Keratinocyte (primary cell): ENCODE data around the gene YBX1.

ENCODE experiments used
- CTCF ChIP-seq, 3 experiments: IDR thresholded peaks in 1 of 3; conservative IDR thresholded peaks in 1 of 3; optimal IDR thresholded peaks in 1 of 3; 2 replicates in 2 of 3; 3 replicates in 1 of 3; pipeline versions ENCODE3 to v1.5.1; 2011; ENCODE audit warnings: low read length in 3 of 3, mild to moderate bottlenecking in 3 of 3, moderate library complexity in 2 of 3, control low read depth in 1 of 3, inconsistent platforms in 1 of 3; ENCODE audit not compliant: insufficient read depth in 2 of 3; ENCODE audit errors: extremely low read depth in 1 of 3
- EZH2 ChIP-seq: IDR thresholded peaks from one replicate; pipeline ENCODE4 v1.6.1; 2012; ENCODE audit warnings: inconsistent platforms, mild to moderate bottlenecking, low read length, moderate library complexity

GRCh38 chr1:42730988-42731387 is 48.8 kb downstream of the YBX1 start:
- peak in 1 of 3 experiments; percentile 54 for TF ChIP-seq CTCF (optimal IDR thresholded peaks at IDR 0.05 in 1 of 3, IDR thresholded peaks at IDR 0.05 in 1 of 3, conservative IDR thresholded peaks at IDR 0.05 in 1 of 3; ENCODE audit: extremely low read depth in 1 of 3, insufficient read depth in 2 of 3, low read length in 3 of 3)
- TF ChIP-seq EZH2, result no peak
